AG10803 (cell line): ENCODE data around the gene CRIP1.

Experiments
- DNase-seq: peaks from one replicate; pipeline ENCODE4 v3.0.0; 2010; ENCODE audit warnings: low read depth
- H3K4me3 ChIP-seq: 2 replicates; pipeline ENCODE4 v1.5.1; 2011; ENCODE audit warnings: mild to moderate bottlenecking, low read length, control low read depth
- CTCF ChIP-seq: conservative IDR thresholded peaks from 2 replicates; pipeline ENCODE4 v1.5.1; 2011; ENCODE audit warnings: mild to moderate bottlenecking, low read length, control low read depth, inconsistent platforms

The CRIP1 gene

GRCh38 chr14:105440992-105441391, 45.7 kb upstream of the CRIP1 start:
- TF ChIP-seq CTCF, result no peak
- H3K4me3 ChIP-seq, result no peak overlapping the region
- no peak for DNase-seq

GRCh38 chr14:105442125-105442524, 44.6 kb upstream of the CRIP1 start:
- no peak overlapping the region for H3K4me3 ChIP-seq
- no peak for TF ChIP-seq CTCF
- no peak for DNase-seq

- no peak for TF ChIP-seq CTCF
- no peak overlapping the region for H3K4me3 ChIP-seq
- no peak for DNase-seq
Observed at GRCh38 chr14:105442834-105443233, 43.9 kb upstream of the CRIP1 start.

DNA sequence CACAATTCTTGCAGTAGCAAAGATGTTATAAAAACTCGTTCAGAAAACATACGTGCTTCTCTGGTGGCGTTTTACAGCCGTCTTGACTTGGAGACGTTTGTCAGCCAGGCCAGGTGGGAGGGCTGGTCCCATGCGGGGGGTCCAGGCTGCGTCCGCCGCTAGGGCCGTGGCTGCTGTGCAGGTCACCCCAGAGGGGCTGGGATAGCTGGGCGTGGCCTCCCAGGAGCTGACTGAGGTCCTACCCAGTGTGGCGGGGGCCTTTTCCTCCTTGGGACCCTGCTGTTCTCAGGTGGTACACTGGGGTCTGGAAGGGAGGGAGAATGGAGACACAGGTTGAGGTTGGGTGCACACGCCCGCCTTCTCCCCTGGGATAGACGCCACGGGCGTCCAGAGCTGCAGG, 41.8 kb upstream of the CRIP1 start:
- DNase-seq, result no peak
- no peak for TF ChIP-seq CTCF
- H3K4me3 ChIP-seq, result no peak overlapping the region

GRCh38 chr14:105445290-105445689, 41.4 kb upstream of the CRIP1 start:
- DNase-seq, result no peak
- H3K4me3 ChIP-seq, result no peak overlapping the region
- TF ChIP-seq CTCF, result no peak

GRCh38 chr14:105445901-105446845, 40.5 kb upstream of the CRIP1 start:
- TF ChIP-seq CTCF, result no peak
- no peak for DNase-seq
- H3K4me3 ChIP-seq, result no peak overlapping the region

GRCh38 chr14:105446971-105447370, 39.7 kb upstream of the CRIP1 start:
- H3K4me3 ChIP-seq, result no peak overlapping the region
- no peak for DNase-seq
- no peak for TF ChIP-seq CTCF
